ENCODE data around the gene CDC14A. TPM values are rescaled to one million over a fixed set of nuclear protein-coding genes. Genes with fewer than 3 reads are reported as not detected.
A peak's percentile ranks its signal among the peaks of the same experiment; 100 is the strongest.

CDC14A gene
- total RNA-seq, 1 experiment from 2014 or later = 11.1 TPM

GRCh38 chr1:100538913-100539835 lies 186.9 kb downstream of the CDC14A start (continued):
- TF ChIP-seq IRF2 (CRISPR knock-in tag; IDR thresholded peaks at IDR 0.05; ENCODE audit: borderline replicate concordance, low read depth) = peak; percentile 12; the same call in 1 of the 2 replicates
- TF ChIP-seq E2F1 (CRISPR knock-in tag; IDR thresholded peaks at IDR 0.05) = 0 out of 2 replicates have a peak, but pooled peaks have one; percentile 45
- 0 out of 2 replicates have a peak, but pooled peaks have one; percentile 42 for TF ChIP-seq TEAD1 (CRISPR knock-in tag; IDR thresholded peaks at IDR 0.05)
- TF ChIP-seq ESRRA (CRISPR knock-in tag; IDR thresholded peaks at IDR 0.05; ENCODE audit: borderline replicate concordance) = peak; percentile 70; the same call in 1 of the 2 replicates

GRCh38 chr1:100539836-100540536 lies 187.7 kb downstream of the CDC14A start:
- CTCF ChIA-PET = interaction anchor here (4.1 kb wide), 1 partner anchor 77 kb away, joined by 21 read pairs; no protein-coding TSS in a partner anchor
- ATAC-seq = peak; percentile 38
- no peaks in the 10 kb centered on the region for H3K36me3 Mint-ChIP-seq
- POLR2A ChIA-PET = no interaction called here
- H3K9me3 Mint-ChIP-seq = no peaks in the 10 kb centered on the region
- DNase-seq (ENCODE audit: low spot score) = peak; percentile 45
- peaks cover 84% of the 10 kb centered on the region for H3K27me3 Mint-ChIP-seq (ENCODE audit: low read depth)
- H3K4me3 Mint-ChIP-seq = peak overlapping the region; percentile 59
- peaks cover 15% of the 10 kb centered on the region for H3K4me1 Mint-ChIP-seq
- H3K27ac Mint-ChIP-seq = no peak overlapping the region
- TF ChIP-seq ZBTB21 (CRISPR knock-in tag; IDR thresholded peaks at IDR 0.05; ENCODE audit: borderline replicate concordance) = 0 out of 2 replicates have a peak, but pooled peaks have one; percentile 56
- peak; percentile 85 for TF ChIP-seq FOXK1 (CRISPR knock-in tag; IDR thresholded peaks at IDR 0.05)
- no peak for TF ChIP-seq TEAD4 (CRISPR knock-in tag; IDR thresholded peaks at IDR 0.05)
- 0 out of 2 replicates have a peak, but pooled peaks have one; percentile 78 for TF ChIP-seq ZNF512 (CRISPR knock-in tag; IDR thresholded peaks at IDR 0.05; ENCODE audit: borderline replicate concordance)
- no peak for TF ChIP-seq KAT7 (CRISPR knock-in tag; IDR thresholded peaks at IDR 0.05; ENCODE audit: borderline replicate concordance)
- peak; percentile 47; the same call in 1 of the 2 replicates for TF ChIP-seq JUN (CRISPR knock-in tag; IDR thresholded peaks at IDR 0.05)
- peak; percentile 89 for TF ChIP-seq TP53 (CRISPR knock-in tag; IDR thresholded peaks at IDR 0.05)
- TF ChIP-seq CREM (CRISPR knock-in tag; IDR thresholded peaks at IDR 0.05) = peak; percentile 68
- peak; percentile 27; the same call in 1 of the 2 replicates for TF ChIP-seq USF1 (CRISPR knock-in tag; IDR thresholded peaks at IDR 0.05)
- peak; percentile 85; the same call in 1 of the 2 replicates for TF ChIP-seq MAX (CRISPR knock-in tag; IDR thresholded peaks at IDR 0.05)
- TF ChIP-seq TEAD1 (CRISPR knock-in tag; IDR thresholded peaks at IDR 0.05) = no peak
- no peak for TF ChIP-seq CTCF (IDR thresholded peaks at IDR 0.05)
- TF ChIP-seq STAT6 (CRISPR knock-in tag; conservative IDR thresholded peaks at IDR 0.05; ENCODE audit: low read depth) = 0 out of 2 replicates have a peak, but pooled peaks have one; percentile 62
- peak; percentile 92 for TF ChIP-seq SMAD3 (CRISPR knock-in tag; IDR thresholded peaks at IDR 0.05; ENCODE audit: borderline replicate concordance)
- TF ChIP-seq ZBTB43 (CRISPR knock-in tag; IDR thresholded peaks at IDR 0.05) = peak; percentile 92
- peak; percentile 95 for TF ChIP-seq FOXP4 (CRISPR knock-in tag; IDR thresholded peaks at IDR 0.05)
- peak; percentile 64; the same call in 1 of the 2 replicates for TF ChIP-seq ESRRA (CRISPR knock-in tag; IDR thresholded peaks at IDR 0.05; ENCODE audit: borderline replicate concordance)
- TF ChIP-seq ZNF317 (CRISPR knock-in tag; IDR thresholded peaks at IDR 0.05; ENCODE audit: borderline replicate concordance, low read depth) = peak; percentile 65; the same call in 1 of the 2 replicates
